ENCODE results near the gene LYZL4.

Gene LYZL4

DNA sequence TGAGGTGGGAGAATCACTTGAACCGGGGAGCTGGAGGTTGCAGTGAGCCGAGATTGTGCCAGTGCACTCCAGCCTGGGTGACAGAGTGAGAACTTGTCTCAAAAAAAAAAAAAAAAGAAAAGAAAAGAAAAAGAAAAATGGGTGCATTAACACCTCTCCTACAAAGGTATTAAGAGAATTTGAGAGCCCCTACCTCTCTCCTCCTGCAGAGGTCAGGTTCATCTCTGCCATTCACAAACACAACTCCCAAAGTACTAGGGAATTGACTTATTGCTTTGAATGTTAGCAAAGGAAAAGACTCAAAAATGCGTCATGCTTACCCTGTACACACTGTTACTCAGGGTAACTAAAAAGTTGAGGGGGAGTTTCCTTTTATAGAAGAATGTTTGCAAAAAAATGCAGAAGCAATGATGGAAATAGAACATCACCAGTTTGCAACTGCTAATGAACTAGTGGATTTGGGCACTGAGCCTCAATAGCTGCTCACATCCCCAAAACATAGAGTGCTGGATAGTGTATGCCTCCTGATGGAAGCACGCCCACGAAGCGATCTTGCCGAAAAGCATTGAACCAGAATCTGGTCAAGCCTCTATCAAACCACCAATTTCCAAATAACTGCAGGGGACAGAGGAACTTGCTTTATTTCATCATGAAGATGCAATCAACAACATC is 15.5 kb upstream of the LYZL4 start:
- TF ChIP-seq, protein P1, sequence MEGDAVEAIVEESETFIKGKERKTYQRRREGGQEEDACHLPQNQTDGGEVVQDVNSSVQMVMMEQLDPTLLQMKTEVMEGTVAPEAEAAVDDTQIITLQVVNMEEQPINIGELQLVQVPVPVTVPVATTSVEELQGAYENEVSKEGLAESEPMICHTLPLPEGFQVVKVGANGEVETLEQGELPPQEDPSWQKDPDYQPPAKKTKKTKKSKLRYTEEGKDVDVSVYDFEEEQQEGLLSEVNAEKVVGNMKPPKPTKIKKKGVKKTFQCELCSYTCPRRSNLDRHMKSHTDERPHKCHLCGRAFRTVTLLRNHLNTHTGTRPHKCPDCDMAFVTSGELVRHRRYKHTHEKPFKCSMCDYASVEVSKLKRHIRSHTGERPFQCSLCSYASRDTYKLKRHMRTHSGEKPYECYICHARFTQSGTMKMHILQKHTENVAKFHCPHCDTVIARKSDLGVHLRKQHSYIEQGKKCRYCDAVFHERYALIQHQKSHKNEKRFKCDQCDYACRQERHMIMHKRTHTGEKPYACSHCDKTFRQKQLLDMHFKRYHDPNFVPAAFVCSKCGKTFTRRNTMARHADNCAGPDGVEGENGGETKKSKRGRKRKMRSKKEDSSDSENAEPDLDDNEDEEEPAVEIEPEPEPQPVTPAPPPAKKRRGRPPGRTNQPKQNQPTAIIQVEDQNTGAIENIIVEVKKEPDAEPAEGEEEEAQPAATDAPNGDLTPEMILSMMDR (IDR thresholded peaks at IDR 0.05; ENCODE audit: extremely low read depth, missing control alignments), result no peak
- no peak for DNase-seq (ENCODE audit: low spot score)

DNA sequence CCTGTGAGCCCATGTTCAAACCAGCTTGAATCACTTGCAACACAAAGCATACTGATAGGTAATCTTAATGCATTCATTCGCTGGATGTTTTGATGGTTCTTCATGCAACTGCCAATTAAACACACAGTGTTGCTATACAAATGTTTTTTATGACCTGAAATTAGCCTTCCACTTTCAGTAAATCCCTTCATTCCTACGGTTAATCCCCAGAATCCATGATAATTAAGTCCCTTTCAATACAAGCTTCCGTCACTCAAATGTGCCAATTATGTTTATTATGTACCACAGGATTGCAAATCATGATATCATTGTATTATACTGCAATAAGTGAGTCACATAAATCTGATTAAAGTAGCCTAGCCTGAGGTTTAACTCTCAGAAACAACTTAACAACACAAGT is 14.5 kb upstream of the LYZL4 start:
- TF ChIP-seq, protein P1 (IDR thresholded peaks at IDR 0.05; ENCODE audit: extremely low read depth, missing control alignments), result no peak
- DNase-seq (ENCODE audit: low spot score), result no peak

DNA sequence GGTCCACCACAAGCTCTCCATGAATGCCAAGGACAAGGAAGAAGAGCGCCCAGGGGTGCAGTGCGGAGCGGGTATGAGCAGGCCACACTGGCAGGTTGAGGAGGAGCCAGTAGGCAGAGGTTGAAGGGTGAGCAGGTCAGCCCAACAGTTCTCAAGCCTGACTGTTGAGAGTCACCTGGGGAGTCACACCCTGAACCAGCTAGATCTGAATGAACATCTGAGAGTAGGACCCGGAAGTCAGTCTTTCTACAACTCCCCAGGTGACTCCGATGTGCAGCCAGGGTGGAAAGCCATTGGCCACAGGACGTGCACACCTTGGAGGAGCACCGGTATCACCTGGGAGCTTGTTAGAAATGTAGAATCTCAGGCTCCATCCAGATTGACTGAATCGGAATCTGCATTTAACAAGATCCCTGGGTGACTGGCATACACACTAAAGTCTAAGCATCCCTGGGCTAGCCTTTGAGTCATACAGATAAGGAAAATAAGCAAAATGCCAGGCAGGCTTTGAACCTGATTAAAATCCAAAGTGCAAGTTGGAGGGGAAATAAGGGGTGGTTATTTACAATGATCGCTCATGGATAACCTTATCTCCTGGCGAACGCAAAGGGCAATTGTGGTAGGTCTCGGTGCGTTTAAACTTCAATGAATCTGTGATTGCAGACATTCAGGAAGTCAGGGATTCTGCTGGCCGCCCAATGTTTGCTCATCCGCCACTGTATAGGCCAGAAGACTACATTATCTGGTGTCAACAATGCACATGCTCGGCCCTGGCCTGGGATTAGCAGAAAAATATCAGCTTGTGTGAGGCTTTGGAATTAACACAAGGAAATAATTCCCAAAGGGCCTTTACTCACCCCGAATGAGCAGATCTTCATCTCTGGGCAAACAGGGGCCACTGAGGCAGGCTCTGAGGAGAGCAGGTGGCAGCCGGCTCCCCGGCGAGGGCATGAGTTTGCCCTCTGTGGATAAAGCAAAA is 11.7 kb upstream of the LYZL4 start:
- TF ChIP-seq, protein P1 (IDR thresholded peaks at IDR 0.05; ENCODE audit: extremely low read depth, missing control alignments), result no peak
- no peak for DNase-seq (ENCODE audit: low spot score)

DNA sequence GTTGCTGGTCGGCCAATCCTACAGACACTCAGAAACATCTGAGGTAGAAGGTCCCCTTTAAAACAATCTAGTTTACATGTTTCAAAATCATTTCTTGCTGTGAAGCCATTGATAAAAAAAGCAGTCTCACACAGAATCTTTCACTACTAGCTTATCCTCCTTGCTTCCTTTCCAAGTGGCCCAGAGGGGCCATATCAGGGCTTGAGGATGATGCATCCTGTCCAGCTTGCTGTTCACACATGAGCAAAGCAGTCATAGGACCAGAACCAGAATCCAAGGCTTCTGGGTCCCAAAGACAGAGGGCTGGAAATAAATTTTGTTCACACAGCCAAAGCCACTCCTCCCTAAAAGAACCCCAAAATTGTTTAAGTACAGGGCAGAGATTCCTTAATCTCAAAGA is 9.2 kb upstream of the LYZL4 start:
- no peak for DNase-seq (ENCODE audit: low spot score)

DNA sequence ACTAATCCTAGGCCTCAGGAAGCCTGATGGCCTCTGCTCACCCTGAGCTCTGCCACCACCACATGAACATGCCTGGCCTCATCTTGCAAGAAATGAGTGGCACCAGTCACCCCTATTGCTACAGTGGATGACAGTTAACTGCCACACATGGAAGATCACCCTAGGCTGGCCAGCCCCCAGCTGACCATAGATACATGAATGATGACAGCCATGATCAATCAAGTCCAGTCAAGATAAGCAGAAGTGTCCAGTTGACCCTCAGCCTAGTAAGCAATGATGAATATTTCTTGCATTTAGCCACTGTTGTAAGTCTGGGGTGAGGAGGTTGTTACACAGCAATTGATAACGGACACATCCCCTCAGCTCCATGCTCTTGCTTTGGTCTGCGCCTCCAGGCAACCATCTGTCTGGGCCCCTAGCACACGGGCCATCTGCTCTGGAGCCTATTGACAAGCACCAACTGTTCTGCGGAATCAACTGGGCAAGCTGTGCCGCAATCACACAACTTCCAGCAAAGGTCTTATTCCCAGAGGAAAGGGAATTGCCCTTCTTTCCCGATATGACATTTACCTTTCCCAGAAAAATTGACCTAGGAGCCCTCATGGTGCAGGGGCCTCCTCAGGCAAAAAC is 2.2 kb upstream of the LYZL4 start:
- no peak for DNase-seq (ENCODE audit: low spot score)
- TF ChIP-seq, protein P1 (IDR thresholded peaks at IDR 0.05; ENCODE audit: extremely low read depth, missing control alignments), result no peak

More for the DNA sequence above, 9.2 kb upstream of the LYZL4 start:
- TF ChIP-seq, protein P1 (IDR thresholded peaks at IDR 0.05; ENCODE audit: extremely low read depth, missing control alignments), result no peak

DNA sequence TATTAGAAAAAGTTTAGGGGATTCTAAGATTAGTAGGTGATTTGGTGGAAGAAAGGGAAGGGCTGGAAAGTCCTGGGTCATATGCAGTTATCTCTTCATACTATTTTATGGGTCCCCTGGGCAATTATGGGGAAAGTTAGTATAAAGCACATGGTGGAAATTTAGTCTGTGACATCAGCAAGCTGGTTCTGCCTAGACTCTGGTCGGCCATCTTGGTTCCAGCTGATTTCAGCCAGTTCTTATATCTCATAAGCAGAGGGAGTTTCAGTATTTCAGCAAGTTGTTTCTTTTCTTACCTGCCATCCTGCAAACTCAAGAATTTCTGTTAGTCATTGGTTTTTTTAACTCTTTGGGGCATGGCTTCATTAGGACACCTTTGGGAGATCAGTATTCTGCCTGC is 1.0 kb upstream of the LYZL4 start:
- TF ChIP-seq, protein P1 (IDR thresholded peaks at IDR 0.05; ENCODE audit: extremely low read depth, missing control alignments), result no peak
- DNase-seq (ENCODE audit: low spot score), result no peak

DNA sequence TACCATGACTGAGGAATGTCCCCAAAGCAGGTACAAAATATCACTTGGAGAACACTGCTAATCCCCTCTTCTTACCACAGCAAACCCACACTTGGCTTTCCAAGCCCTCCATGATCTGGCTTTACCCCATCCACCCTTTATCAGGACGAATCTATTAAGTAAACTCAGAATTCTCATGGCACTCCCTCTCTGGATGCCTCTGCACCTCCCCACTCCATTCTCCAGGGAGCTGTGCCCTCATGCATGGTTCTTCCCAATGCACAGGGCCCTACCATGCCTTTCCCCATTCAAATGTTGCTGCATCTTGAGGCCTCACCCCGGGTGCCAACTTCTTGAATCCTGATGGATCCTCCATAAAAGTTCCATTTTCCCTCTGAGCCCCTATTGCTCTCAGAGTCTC is 2.3 kb downstream of the LYZL4 start:
- TF ChIP-seq, protein P1 (IDR thresholded peaks at IDR 0.05; ENCODE audit: extremely low read depth, missing control alignments), result no peak
- DNase-seq (ENCODE audit: low spot score), result no peak
